Liver (tissue), 9 donors: Measurements from ENCODE around the gene PIK3R6. TPM values are rescaled to one million over a fixed set of nuclear protein-coding genes. Genes with fewer than 3 reads are reported as not detected.

Experiments
- DNase-seq: peaks from one replicate; pipeline ENCODE4 v3.0.0-alpha.2; 2017; ENCODE audit warnings: low spot score
- H3K27ac ChIP-seq, 2 donors: one replicate each; pipeline ENCODE4 v1.7.0; 2013; ENCODE audit warnings: inconsistent platforms in 2 of 2, low read length in 2 of 2, control low read depth in 1 of 2, low read depth in 1 of 2, mild to moderate bottlenecking in 1 of 2
- H3K27me3 ChIP-seq, 4 donors: one replicate each; pipeline versions ENCODE4 v1.6.1 to v1.7.0; 2013; ENCODE audit warnings: low read length in 3 of 4, inconsistent platforms in 1 of 4, mild to moderate bottlenecking in 1 of 4, moderate library complexity in 1 of 4; ENCODE audit not compliant: control insufficient read depth in 4 of 4, insufficient read depth in 4 of 4
- H3K36me3 ChIP-seq, 4 donors: one replicate each; pipeline versions ENCODE4 v1.6.1 to v1.7.0; 2013; ENCODE audit warnings: low read length in 3 of 4, mild to moderate bottlenecking in 3 of 4, low read depth in 1 of 4, moderate library complexity in 1 of 4; ENCODE audit not compliant: control insufficient read depth in 4 of 4, insufficient read depth in 3 of 4
- H3K4me1 ChIP-seq, 4 donors: one replicate each; pipeline versions ENCODE4 v1.6.1 to v1.7.0; 2013; ENCODE audit warnings: low read length in 3 of 4, mild to moderate bottlenecking in 3 of 4, moderate library complexity in 1 of 4; ENCODE audit not compliant: control insufficient read depth in 4 of 4, insufficient read depth in 4 of 4
- H3K4me3 ChIP-seq, 3 donors: one replicate each; pipeline versions ENCODE4 v1.6.1 to v1.7.0; 2013; ENCODE audit warnings: low read length in 3 of 3, control low read depth in 1 of 3, low read depth in 1 of 3, mild to moderate bottlenecking in 1 of 3
- H3K9ac ChIP-seq, 2 donors: one replicate each; pipeline ENCODE4 v1.7.0; 2013; ENCODE audit warnings: low read length in 2 of 2, mild to moderate bottlenecking in 2 of 2, moderate library complexity in 2 of 2, control low read depth in 1 of 2, low read depth in 1 of 2
- H3K9me3 ChIP-seq, 4 donors: one replicate each; pipeline versions ENCODE4 v1.6.1 to v1.7.0; 2013; ENCODE audit warnings: low read length in 3 of 4; ENCODE audit not compliant: control insufficient read depth in 4 of 4
- ATF3 ChIP-seq: IDR thresholded peaks from 2 replicates; pipeline ENCODE4 v1.6.1; 2016; ENCODE audit warnings: antibody characterized with exemption
- CTCF ChIP-seq: fragments of 150-350 bp; IDR thresholded peaks from 2 replicates; pipeline ENCODE4 v1.5.1; 2017; ENCODE audit warnings: improper control_type of control experiment, low read depth, low read length; ENCODE audit not compliant: missing input control
- EGR1 ChIP-seq, 2 donors: IDR thresholded peaks; 2 replicates each; pipeline ENCODE4 v1.6.1; 2016 to 2018; ENCODE audit warnings: antibody characterized with exemption in 2 of 2, low read depth in 2 of 2
- FOXA2 ChIP-seq: IDR thresholded peaks from 2 replicates; pipeline ENCODE4 v1.6.1; 2016; ENCODE audit warnings: antibody characterized with exemption
- GABPA ChIP-seq, 2 donors: IDR thresholded peaks in 1 of 2; conservative IDR thresholded peaks in 1 of 2; 2 replicates each; pipeline ENCODE4 v1.6.1; 2016; ENCODE audit warnings: antibody characterized with exemption in 2 of 2, mild to moderate bottlenecking in 1 of 2, moderate library complexity in 1 of 2
- HNF4A ChIP-seq, 2 donors: conservative IDR thresholded peaks; 2 replicates each; pipeline ENCODE4 v1.6.1; 2016; ENCODE audit warnings: antibody characterized with exemption in 2 of 2, mild to moderate bottlenecking in 2 of 2
- JUND ChIP-seq, 2 donors: IDR thresholded peaks; 2 replicates each; pipeline ENCODE4 v1.6.1; 2016; ENCODE audit warnings: antibody characterized with exemption in 2 of 2
- MAX ChIP-seq: IDR thresholded peaks from 2 replicates; pipeline ENCODE4 v1.6.1; 2016; ENCODE audit warnings: antibody characterized with exemption
- NR2F2 ChIP-seq: IDR thresholded peaks from 2 replicates; pipeline ENCODE4 v1.6.1; 2016; ENCODE audit warnings: antibody characterized with exemption
- RAD21 ChIP-seq, 2 donors: IDR thresholded peaks; 2 replicates each; pipeline ENCODE4 v1.6.1; 2016; ENCODE audit warnings: antibody characterized with exemption in 2 of 2, mild to moderate bottlenecking in 2 of 2
- REST ChIP-seq: IDR thresholded peaks from 2 replicates; pipeline ENCODE4 v1.6.1; 2016; ENCODE audit warnings: antibody characterized with exemption, mild to moderate bottlenecking
- RXRA ChIP-seq, 2 donors: IDR thresholded peaks; 2 replicates each; pipeline ENCODE4 v1.6.1; 2017 to 2018; ENCODE audit warnings: antibody characterized with exemption in 2 of 2, mild to moderate bottlenecking in 1 of 2
- SP1 ChIP-seq: IDR thresholded peaks from 2 replicates; pipeline ENCODE4 v1.6.1; 2018; ENCODE audit warnings: antibody characterized with exemption, mild to moderate bottlenecking
- YY1 ChIP-seq: IDR thresholded peaks from 2 replicates; pipeline ENCODE4 v1.6.1; 2016; ENCODE audit warnings: antibody characterized with exemption, mild to moderate bottlenecking
- WGBS: extraction: QIAGEN DNeasy Blood & Tissue Kit; methylation state at CpG from one replicate; pipeline ENCODE4 v1.1.7; 2013; 5-methylcytosine and 5-hydroxymethylcytosine counted together
- polyA plus RNA-seq, 2 donors: library from polyadenylated mRNA; stranded (reverse) in 1 of 2; unstranded in 1 of 2; fragments of 200-250 nt in 1 of 2; fragments of >200 nt in 1 of 2; fragmentation: Nextera tagmentation in 1 of 2; extraction: Ambion mirVana in 1 of 2; gene quantifications; one replicate each; pipeline versions ENCODE4 v1.2.1 to v1.2.3, GENCODE V29; 2013 to 2015
- total RNA-seq, 2 donors: library from RNA; depleted of rRNA; stranded (reverse); fragments of >200 nt; gene quantifications; one replicate each; pipeline ENCODE4 v1.2.3, GENCODE V29; 2014
- TF ChIP-seq, protein P1 (sequence below): IDR thresholded peaks from 2 replicates; pipeline ENCODE4 v1.6.1; 2016; ENCODE audit warnings: antibody characterized with exemption
- donor health status: healthy.
- donor health status: healthy.
- donor health status: healthy.
- donor health status: healthy.
- donor health status: healthy.

The PIK3R6 gene
- total and polyA plus RNA-seq, 4 donors, result 0.15 to 0.37 (median 0.18) TPM

DNA sequence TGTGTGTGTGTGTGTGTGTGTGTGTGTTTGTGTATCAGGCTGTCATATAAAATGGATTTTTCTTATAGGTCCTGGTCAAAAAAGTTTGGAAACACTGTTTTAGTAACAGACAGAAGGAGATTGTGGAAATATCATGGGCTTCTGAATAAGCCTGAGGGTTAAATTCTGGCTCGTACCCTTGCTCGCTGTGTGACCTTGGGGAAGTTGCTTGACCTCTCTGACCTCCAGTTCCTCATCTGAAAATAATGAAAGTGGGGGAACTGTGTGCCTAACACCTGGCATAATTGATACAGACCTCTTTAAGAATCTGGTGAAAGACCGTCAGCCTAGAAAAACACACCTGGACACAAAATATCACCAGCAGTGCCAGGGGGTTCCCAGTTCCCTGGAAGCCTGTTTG lies 25.6 kb upstream of the PIK3R6 start:
- Histone ChIP-seq H3K9me3 (no peaks in the 10 kb centered on the region), H3K4me3 (no peak overlapping the region), H3K36me3 (peaks cover 0 to 3% (median 0%) of the 10 kb centered on the region in 4 donors), H3K9ac (no peak overlapping the region), H3K27ac (no peak overlapping the region), H3K4me1 (no peaks in the 10 kb centered on the region), H3K27me3 (no peaks in the 10 kb centered on the region)
- WGBS, result 78% methylated on average over 3 of the region's 3 CpGs
- DNase-seq, result no peak
- TF ChIP-seq REST (no peak), HNF4A (conservative IDR thresholded peaks at IDR 0.05) (no peak), FOXA2 (no peak), RAD21 (IDR thresholded peaks at IDR 0.05) (no peak), YY1 (no peak), GABPA (IDR thresholded peaks at IDR 0.05 in 1 of 2, conservative IDR thresholded peaks at IDR 0.05 in 1 of 2) (no peak)
- TF ChIP-seq, protein P1, sequence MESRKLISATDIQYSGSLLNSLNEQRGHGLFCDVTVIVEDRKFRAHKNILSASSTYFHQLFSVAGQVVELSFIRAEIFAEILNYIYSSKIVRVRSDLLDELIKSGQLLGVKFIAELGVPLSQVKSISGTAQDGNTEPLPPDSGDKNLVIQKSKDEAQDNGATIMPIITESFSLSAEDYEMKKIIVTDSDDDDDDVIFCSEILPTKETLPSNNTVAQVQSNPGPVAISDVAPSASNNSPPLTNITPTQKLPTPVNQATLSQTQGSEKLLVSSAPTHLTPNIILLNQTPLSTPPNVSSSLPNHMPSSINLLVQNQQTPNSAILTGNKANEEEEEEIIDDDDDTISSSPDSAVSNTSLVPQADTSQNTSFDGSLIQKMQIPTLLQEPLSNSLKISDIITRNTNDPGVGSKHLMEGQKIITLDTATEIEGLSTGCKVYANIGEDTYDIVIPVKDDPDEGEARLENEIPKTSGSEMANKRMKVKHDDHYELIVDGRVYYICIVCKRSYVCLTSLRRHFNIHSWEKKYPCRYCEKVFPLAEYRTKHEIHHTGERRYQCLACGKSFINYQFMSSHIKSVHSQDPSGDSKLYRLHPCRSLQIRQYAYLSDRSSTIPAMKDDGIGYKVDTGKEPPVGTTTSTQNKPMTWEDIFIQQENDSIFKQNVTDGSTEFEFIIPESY, result no peak

- Histone ChIP-seq H3K4me3 (no peak overlapping the region), H3K9me3 (no peaks in the 10 kb centered on the region), H3K36me3 (peaks cover 0 to 3% (median 0%) of the 10 kb centered on the region in 4 donors), H3K27ac (no peak overlapping the region), H3K9ac (no peak overlapping the region), H3K27me3 (peaks cover 0 to 1% (median 0%) of the 10 kb centered on the region in 4 donors), H3K4me1 (no peaks in the 10 kb centered on the region)
- DNase-seq, result no peak
- WGBS, result 45% methylated on average over 6 of the region's 6 CpGs
- no peak for TF ChIP-seq EGR1 (IDR thresholded peaks at IDR 0.05; ENCODE audit: low read depth in 2 of 2)
- no peak for TF ChIP-seq CTCF
- TF ChIP-seq NR2F2, result no peak
- TF ChIP-seq SP1, result no peak
- TF ChIP-seq, protein P1, result no peak
- no peak for TF ChIP-seq MAX
- TF ChIP-seq FOXA2, result no peak
- TF ChIP-seq RXRA (IDR thresholded peaks at IDR 0.05), result no peak
- TF ChIP-seq YY1, result no peak
- TF ChIP-seq RAD21 (IDR thresholded peaks at IDR 0.05), result no peak
- TF ChIP-seq GABPA (IDR thresholded peaks at IDR 0.05 in 1 of 2, conservative IDR thresholded peaks at IDR 0.05 in 1 of 2), result no peak
- TF ChIP-seq ATF3, result no peak
- no peak for TF ChIP-seq JUND (IDR thresholded peaks at IDR 0.05)
- TF ChIP-seq HNF4A (conservative IDR thresholded peaks at IDR 0.05), result no peak
Measured at GRCh38 chr17:8892338-8892690, 24.8 kb upstream of the PIK3R6 start.
